ENCODE measurements around the gene ZNF660.
"Not testable (repeated sequence)": the region's sequence is repeated elsewhere in the genome, so short reads cannot be mapped to it uniquely, and the experiment has no call there.

ZNF660 gene

DNA sequence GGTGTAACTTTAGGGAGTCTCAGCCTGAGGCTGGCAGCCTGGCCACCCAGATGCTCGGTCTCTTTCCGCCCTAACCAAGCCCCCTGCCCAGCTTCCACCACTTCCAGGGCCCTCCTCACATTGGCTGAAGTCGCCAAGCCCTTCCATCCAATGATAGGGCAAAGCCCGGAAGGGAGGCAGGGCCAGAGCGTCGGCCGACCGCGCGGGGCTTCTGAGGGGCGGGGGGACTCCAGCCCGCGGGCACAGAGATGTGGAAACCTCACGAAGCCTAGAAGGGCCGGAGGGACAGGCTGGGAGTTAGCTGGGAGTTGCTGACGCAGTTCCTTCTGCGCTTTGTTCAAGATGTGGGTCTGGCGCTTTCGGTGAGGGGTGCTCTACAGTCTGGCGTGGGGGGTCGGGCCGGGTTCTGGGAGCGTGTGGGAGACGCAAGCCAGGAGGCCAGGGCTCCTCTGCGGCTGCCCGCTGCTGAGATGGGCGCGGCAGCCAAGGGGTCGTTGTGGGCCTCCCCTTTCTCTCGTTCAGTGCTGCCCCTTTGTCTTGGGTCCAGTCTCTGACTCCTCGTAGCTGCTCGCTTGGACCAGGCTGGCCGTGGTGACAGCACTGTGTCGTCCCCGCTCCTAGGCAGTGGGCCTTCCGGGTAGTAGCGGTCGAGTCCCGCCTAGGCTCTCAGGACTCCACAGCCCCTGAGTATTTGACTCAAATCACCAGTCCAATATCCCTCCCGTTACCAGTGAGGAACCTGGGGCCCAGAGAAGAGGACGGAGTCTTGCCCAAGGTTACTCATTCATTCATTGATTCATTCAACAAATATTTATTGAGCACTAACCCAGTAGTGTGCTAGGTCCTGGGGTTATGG, at the start of gene ZNF660:
ZNF660 (plus strand) TSS at position 319 of the 856 bp plus-strand sequence. CDS start 9,230 bp downstream, outside the sequence.
- in situ Hi-C loops (cut with MboI; ENCODE audit: low sequenced_read_pairs): no loop called here

- in situ Hi-C loops (cut with MboI; ENCODE audit: low sequenced_read_pairs): no loop called here
These were observed 49.4 kb upstream of the ZNF660 start for GRCh38 chr3:44535364-44535763.

DNA sequence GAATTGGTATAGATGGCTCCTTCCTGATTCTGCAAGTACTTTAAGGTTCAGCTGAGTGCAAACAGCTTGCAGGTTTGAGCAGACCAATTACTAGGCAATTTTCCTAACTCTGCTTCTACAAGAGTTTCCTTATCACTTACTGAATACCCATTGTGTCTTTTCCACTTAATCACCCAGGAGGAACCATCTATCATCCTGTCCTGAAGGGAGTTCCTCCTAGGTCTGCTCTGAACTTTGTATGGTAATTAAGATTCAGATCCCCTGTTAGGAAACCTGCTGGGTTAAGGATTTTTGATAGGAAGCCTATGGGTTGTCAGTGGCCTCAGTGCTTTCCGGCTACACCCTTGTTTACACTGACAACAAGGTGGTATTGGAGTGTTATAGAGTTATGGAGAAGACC, 40.0 kb upstream of the ZNF660 start:
- in situ Hi-C loops (cut with MboI; ENCODE audit: low sequenced_read_pairs): not testable (repeated sequence)

DNA sequence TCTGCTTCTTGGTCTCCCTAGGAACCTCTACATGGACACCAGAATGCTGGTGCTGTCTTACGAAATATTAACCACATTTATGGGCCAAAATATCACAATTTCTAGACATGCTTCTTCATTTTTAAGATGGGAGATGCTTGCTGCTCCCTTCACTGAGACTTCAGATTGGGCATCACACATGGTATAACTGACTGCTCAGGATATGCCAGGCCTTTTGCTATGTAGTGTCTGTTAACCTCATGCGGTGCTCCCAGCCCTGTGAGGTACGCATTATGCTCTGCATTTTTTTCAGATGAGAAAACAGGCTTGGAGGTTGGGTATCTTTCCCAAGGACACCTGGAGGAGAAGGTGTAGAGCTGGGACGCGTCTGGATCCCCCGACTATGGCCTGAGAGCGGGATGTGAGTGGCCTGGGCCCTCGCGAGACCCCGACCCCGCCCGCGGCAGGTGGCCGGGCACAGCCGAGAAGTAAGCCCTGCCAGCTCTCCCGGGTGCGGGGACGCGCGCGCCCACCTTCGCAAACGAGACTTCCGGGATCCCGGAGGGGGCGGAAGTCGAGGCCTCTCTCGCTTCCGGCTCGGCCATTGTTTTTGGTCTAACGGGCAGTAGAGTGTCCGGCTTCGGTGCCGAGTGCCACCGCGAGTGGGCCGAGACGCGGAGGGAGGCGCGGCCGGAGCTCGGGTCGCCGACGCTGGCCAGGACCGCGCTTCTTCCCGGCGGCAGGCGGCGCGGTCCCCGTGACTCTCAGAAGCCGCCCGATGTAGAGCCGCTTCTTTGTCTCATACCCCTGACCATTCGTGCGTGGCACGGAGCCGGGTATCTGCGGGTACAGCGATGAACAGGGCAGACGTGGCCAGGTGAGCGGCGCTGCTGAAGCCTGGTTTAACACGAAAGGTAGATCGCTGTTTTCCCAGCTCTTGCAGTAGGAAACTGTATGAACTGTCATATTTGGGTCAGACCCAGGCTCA, 29.9 kb upstream of the ZNF660 start, which contains the start of gene ZKSCAN7:
ZKSCAN7 (plus strand) TSS at position 568 of the 967 bp plus-strand sequence. CDS start 1,855 bp downstream, outside the sequence.
- in situ Hi-C loops (cut with MboI; ENCODE audit: low sequenced_read_pairs): no loop called here

GRCh38 chr3:44555723-44556122, 29.0 kb upstream of the ZNF660 start:
- in situ Hi-C loops (cut with MboI; ENCODE audit: low sequenced_read_pairs): no loop called here

DNA sequence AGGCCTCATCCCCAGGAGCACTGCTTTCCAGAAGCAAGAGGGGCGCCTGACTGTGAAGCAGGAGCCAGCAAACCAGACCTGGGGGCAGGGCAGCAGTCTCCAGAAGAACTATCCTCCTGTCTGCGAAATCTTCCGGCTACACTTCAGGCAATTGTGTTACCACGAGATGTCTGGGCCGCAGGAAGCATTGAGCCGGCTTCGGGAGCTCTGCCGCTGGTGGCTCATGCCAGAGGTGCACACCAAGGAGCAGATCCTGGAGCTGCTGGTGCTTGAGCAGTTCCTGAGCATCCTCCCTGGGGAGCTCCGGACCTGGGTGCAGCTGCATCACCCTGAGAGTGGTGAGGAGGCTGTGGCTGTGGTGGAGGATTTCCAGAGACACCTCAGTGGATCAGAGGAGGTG, 27.7 kb upstream of the ZNF660 start:
- in situ Hi-C loops (cut with MboI; ENCODE audit: low sequenced_read_pairs): no loop called here

DNA sequence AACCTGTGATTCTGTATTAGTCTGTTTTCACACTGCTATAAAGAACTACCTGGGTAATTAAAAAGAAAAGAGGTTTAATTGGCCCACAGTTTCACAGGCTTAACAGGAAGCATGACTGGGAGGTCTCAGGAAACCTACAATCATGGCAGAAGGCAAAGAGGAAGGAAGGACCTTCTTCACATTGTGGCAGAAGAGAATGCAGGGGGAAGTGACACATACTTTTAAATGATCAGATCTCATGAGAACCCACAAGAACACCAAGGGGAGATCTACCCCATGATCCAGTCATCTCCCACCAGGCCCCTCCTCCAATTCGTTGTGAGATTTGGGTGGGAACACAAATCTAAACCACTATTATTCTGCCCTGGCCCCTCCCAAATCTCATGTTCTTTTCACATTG, 23.7 kb upstream of the ZNF660 start:
- in situ Hi-C loops (cut with MboI; ENCODE audit: low sequenced_read_pairs): no loop called here

- in situ Hi-C loops (cut with MboI; ENCODE audit: low sequenced_read_pairs): no loop called here
These were observed 22.6 kb upstream of the ZNF660 start for GRCh38 chr3:44562147-44562546.

GRCh38 chr3:44568561-44568960, 16.2 kb upstream of the ZNF660 start:
- in situ Hi-C loops (cut with MboI; ENCODE audit: low sequenced_read_pairs): no loop called here

DNA sequence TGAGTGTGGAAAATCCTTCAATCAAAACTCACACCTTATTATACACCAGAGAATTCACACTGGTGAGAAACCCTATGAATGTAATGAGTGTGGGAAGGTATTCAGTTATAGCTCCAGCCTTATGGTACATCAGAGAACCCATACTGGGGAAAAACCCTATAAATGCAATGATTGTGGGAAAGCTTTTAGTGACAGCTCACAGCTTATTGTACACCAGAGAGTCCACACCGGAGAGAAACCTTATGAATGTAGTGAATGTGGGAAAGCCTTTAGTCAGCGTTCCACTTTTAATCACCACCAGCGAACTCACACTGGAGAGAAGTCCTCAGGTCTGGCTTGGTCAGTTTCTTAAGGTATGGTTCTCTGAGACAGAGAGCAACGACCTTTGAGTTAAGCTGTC, 13.7 kb upstream of the ZNF660 start:
- in situ Hi-C loops (cut with MboI; ENCODE audit: low sequenced_read_pairs): no loop called here

GRCh38 chr3:44576613-44577012, 8.2 kb upstream of the ZNF660 start:
- in situ Hi-C loops (cut with MboI; ENCODE audit: low sequenced_read_pairs): no loop called here

DNA sequence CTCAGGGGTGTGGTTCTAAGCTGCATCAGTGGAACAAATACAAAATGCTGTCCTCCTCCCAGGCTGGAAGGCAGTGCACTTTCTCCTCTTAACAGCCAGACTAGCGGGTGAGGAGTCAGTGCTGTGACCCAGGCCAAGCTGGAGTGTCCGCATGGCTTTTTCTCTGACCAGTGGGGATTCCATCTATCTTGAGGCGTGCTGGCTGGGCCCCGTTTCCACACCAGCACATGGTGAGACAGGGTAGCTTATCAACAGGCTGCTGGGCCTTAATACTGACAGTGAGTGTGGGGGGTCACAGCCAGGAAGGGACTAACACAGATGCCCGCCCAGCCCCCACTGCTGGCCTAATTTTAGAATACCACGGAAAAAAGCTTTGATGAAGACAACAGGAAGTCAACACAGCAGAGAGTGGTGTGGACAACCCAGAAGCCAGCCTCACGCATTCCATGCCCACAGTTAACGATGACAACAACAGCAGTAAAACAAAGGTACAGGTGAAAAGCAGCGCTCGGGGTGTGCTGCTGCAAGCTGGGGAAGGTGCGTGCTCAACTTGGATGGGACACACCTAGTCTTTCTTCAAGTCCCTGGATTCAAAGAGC, 7.3 kb upstream of the ZNF660 start:
- in situ Hi-C loops (cut with MboI; ENCODE audit: low sequenced_read_pairs): not testable (repeated sequence)

GRCh38 chr3:44578316-44578715, 6.4 kb upstream of the ZNF660 start:
- in situ Hi-C loops (cut with MboI; ENCODE audit: low sequenced_read_pairs): not testable (repeated sequence)

DNA sequence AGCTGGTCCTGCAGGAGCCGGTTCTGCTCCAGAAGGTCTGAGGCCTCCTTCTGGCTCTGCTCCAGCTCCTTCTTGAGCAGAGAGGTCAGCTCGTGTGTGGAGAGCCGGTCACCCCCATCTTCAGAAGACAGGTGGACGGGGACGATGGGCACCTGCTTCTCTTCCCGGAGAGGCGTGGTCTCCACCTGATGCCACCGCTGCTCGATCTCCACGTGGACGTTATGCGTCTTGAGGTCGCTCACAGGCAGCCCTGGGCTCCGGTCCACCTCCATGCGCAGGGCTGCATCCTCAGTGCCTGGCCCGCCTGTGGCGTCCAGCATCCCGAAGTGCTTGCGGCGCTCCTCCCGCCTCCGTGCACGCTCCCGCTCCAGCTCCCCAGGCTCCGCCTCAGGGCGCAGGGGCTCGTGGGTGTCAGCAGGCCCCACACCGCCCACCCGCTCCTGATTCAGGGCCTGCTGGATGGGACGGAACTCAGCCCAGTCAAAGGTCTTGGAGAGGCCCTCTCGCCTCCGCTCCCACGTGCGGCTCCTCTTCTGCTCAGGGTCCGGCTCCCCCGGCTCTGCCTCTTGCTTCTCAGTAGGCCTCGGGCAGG, 5.7 kb upstream of the ZNF660 start:
- in situ Hi-C loops (cut with MboI; ENCODE audit: low sequenced_read_pairs): not testable (repeated sequence)

- in situ Hi-C loops (cut with MboI; ENCODE audit: low sequenced_read_pairs): not testable (repeated sequence)
These were observed 5.0 kb upstream of the ZNF660 start for GRCh38 chr3:44579749-44580148.

GRCh38 chr3:44580971-44581370, 3.8 kb upstream of the ZNF660 start:
- in situ Hi-C loops (cut with MboI; ENCODE audit: low sequenced_read_pairs): not testable (repeated sequence)

- in situ Hi-C loops (cut with MboI; ENCODE audit: low sequenced_read_pairs): no loop called here
These were observed 11.9 kb downstream of the ZNF660 start for GRCh38 chr3:44596621-44597020.

GRCh38 chr3:44601749-44602148, 17.0 kb downstream of the ZNF660 start:
- in situ Hi-C loops (cut with MboI; ENCODE audit: low sequenced_read_pairs): no loop called here

DNA sequence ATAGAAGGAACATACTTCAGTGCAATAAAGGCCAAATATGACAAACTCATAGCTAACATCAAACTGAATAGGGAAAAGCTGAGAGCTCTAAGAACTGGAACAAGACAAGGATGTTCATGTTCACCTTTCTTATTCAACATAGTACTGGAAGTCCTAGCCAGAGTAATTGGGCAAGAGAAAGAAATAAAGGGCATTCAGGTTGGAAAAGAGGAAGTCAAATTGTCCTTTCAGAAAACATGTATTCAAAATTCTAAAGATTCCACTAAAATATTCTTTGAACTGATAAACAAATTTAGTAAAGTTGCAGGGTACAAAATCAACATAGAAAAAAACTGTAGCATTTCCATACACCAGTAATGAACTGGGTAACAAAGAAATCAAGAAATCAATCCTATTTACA, 27.9 kb downstream of the ZNF660 start:
- in situ Hi-C loops (cut with MboI; ENCODE audit: low sequenced_read_pairs): no loop called here

- in situ Hi-C loops (cut with MboI; ENCODE audit: low sequenced_read_pairs): no loop called here
These were observed 40.2 kb downstream of the ZNF660 start, which contains the start of gene ZNF197 for GRCh38 chr3:44624749-44625480. Gene ZNF197, plus strand, starts transcription at chr3:44625036. Its CDS starts 4,119 bp downstream, at chr3:44629155.
